HG03558 (cell line): ENCODE data around the gene ASCL3.
"Not testable (repeated sequence)": the region's sequence is repeated elsewhere in the genome, so short reads cannot be mapped to it uniquely, and the experiment has no call there.

ENCODE experiments used
- ATAC-seq: cut with Tn5 transposase; IDR thresholded peaks from one replicate; pipeline ENCODE4 v1.9.1; 2021; ENCODE audit warnings: moderate number of reproducible peaks; ENCODE audit not compliant: unreplicated experiment; ENCODE audit errors: extremely low read depth

Gene ASCL3

DNA sequence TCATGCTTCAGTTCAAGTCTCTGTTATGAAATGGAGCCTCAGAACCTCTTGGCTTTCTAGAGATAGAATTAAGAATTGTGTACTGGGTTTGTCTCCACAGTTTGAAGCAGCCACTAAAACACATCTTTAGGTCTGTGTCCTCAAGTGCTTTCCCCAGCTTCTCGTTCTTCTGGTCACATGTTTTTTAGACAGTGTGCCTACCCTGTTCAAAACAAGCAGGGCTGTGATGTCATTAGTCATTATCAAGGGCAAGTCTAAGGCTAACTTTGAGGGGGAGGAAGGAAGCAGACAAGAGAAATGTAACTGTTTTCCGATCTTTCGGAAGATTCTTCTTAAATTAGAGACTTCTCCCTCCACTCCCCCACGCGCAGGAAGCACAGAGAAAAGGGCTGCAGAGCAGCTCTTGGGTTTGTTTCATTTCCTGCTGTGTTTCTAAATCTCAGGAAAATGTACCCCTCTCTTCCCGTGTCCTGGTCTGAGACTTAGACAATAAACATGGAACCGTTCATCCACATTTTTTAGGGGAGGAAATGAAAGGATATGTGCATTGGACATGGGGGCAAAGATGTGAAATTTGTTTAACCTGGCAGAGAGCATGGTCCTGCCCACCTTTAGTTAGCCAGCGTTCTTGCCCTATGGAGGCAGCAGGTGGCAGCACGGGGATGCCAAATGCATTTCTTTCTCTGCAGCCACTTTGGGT, 28.7 kb downstream of the ASCL3 start:
- ATAC-seq, result no peak

DNA sequence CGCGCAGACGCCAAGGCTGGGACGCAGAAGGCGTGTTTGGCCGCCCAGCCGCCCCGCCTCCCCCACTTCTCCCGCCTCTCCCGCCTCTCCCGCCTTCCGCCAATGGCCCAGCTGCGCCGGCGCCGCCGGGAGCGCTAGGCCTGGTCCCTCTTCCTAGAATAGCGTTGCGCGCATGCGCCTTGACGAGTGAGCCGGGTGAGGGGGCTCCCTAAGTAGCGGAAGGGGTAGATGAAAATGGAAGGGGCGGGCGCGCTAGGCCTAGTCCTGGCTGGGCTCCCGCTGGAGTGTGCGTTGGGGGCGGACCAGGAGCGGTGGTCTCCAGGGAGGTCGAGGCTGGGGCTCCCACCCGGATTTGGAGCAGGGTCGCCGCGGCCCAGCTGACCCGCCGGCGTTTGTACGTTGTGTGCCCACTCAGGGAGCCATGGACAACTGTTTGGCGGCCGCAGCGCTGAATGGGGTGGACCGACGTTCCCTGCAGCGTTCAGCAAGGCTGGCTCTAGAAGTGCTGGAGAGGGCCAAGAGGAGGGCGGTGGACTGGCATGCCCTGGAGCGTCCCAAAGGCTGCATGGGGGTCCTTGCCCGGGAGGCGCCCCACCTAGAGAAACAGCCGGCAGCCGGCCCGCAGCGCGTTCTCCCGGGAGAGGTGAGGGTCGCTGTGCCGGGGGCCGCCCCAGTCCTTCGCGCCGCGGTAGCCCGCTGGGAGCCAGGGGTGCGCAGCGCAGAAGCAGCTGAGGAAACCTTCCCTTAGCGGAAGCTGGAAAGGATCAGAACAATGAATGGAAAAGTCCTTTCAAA, 31.6 kb downstream of the ASCL3 start, which contains the start of gene AKIP1:
AKIP1 (plus strand) TSS at position 161 of the 795 bp plus-strand sequence; CDS start at position 422, 261 bp downstream.
- peak; percentile 41 for ATAC-seq

DNA sequence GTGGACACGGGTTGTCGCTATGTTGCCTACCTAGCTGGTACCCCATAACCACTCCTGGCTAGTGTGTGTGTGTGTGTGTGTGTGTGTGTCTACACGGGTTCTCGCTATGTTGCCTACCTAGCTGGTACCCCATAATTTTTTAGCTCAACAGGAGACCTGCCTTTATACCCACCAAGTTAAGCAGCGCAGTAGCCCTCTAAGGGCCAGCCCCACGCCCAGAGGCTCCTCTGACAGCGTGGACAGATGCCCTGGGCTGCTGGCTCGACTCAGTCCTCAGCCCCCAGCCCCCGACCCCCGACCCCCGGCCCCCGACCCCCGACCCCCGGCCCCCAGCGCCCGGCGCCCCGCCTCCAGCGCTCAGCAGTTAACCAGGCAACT, 32.2 kb downstream of the ASCL3 start:
- ATAC-seq, result no peak

GRCh38 chr11:8908099-8908498, 34.7 kb downstream of the ASCL3 start:
- no peak for ATAC-seq

DNA sequence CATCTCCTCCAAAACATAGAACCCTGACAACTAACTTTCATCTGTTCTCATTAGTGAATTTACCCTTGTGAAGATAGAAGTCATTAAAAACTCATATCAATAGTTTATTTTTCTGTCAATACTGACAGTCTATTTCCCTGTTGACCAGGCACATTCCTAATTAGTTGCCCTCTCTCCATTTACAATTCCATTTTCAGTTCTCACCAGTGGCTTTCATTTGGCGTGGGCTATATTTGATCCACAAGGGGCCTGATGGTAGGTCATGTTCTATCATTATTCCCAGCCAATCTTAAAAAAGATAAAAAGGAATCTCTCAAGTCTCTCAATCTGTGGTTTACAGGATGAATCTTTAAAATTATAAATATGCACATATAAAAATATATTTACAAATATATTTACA, 35.7 kb downstream of the ASCL3 start:
- no peak for ATAC-seq

GRCh38 chr11:8905528-8906165, 37.2 kb downstream of the ASCL3 start:
- no peak for ATAC-seq

DNA sequence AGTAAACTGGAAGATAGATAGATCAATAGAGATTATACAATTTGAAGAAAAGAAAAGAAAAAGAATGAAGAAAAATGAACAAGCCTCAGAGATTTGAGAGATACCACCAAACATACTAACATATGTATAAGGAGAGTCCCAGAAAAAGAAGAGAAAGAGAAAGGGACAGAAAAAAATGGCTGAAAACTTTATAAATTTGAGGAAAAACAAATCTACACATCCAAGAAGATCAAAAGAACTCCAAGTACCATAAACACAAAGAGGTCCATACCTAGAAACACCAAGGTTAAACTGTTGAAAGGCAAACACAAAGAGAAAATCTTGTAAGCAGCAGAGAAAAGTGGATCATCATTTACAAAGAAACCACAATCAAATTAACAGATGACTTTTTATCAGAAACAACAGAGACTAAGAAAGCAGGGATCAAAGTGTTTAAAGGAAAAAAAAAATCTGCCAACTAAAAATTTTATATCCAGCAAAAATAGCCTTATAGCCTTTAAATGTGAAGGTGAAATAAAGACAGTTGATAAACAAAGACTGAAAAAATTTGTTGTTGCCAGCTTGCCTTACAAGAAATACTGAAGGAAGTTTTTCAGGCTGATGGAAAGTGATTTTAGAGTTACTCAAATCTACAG, 43.6 kb downstream of the ASCL3 start:
- no peak for ATAC-seq

GRCh38 chr11:8891185-8891584, 51.6 kb downstream of the ASCL3 start:
- not testable (repeated sequence) for ATAC-seq
